ENCODE measurements around the gene PTDSS2.
"Not testable (repeated sequence)": the region's sequence is repeated elsewhere in the genome, so short reads cannot be mapped to it uniquely, and the experiment has no call there.

PTDSS2 gene

GRCh38 chr11:431921-432320 is 18.2 kb upstream of the PTDSS2 start:
- no peak for DNase-seq (ENCODE audit: low read depth)

- DNase-seq (ENCODE audit: low read depth) = no peak
Measured at GRCh38 chr11:432501-433100, 17.5 kb upstream of the PTDSS2 start.

- no peak for DNase-seq (ENCODE audit: low read depth)
Measured at GRCh38 chr11:433111-433510, 17.0 kb upstream of the PTDSS2 start.

GRCh38 chr11:433641-434040 is 16.4 kb upstream of the PTDSS2 start:
- DNase-seq (ENCODE audit: low read depth) = no peak

- DNase-seq (ENCODE audit: low read depth) = no peak
Measured at GRCh38 chr11:434496-434895, 15.6 kb upstream of the PTDSS2 start.

GRCh38 chr11:434999-435740 is 14.9 kb upstream of the PTDSS2 start:
- DNase-seq (ENCODE audit: low read depth) = not testable (repeated sequence)

GRCh38 chr11:437228-437870 is 12.7 kb upstream of the PTDSS2 start:
- no peak for DNase-seq (ENCODE audit: low read depth)

- DNase-seq (ENCODE audit: low read depth) = no peak
Measured at GRCh38 chr11:438101-438844, 11.8 kb upstream of the PTDSS2 start.

- no peak for DNase-seq (ENCODE audit: low read depth)
Measured at GRCh38 chr11:439315-440064, 10.6 kb upstream of the PTDSS2 start.

GRCh38 chr11:440065-441042 is 9.7 kb upstream of the PTDSS2 start:
- no peak for DNase-seq (ENCODE audit: low read depth)

GRCh38 chr11:441043-441417 is 9.0 kb upstream of the PTDSS2 start:
- DNase-seq (ENCODE audit: low read depth) = no peak

- DNase-seq (ENCODE audit: low read depth) = no peak
Measured at GRCh38 chr11:441418-442274, 8.4 kb upstream of the PTDSS2 start, which contains the start of gene ANO9. TSS of gene ANO9 (minus strand) at chr11:442011. CDS start at chr11:441926, 85 bp downstream.

GRCh38 chr11:442611-443081 is 7.4 kb upstream of the PTDSS2 start:
- DNase-seq (ENCODE audit: low read depth) = no peak

GRCh38 chr11:443542-444199 is 6.4 kb upstream of the PTDSS2 start:
- peak; percentile 20 for DNase-seq (ENCODE audit: low read depth)

GRCh38 chr11:444396-445144 is 5.5 kb upstream of the PTDSS2 start:
- DNase-seq (ENCODE audit: low read depth) = no peak

GRCh38 chr11:445765-446588 is 4.1 kb upstream of the PTDSS2 start:
- DNase-seq (ENCODE audit: low read depth) = no peak

- no peak for DNase-seq (ENCODE audit: low read depth)
Measured at GRCh38 chr11:446891-447290, 3.2 kb upstream of the PTDSS2 start.
